Measurements from ENCODE around the gene ARPC1A. TPM values are rescaled to one million over a fixed set of nuclear protein-coding genes. Genes with fewer than 3 reads are reported as not detected.
"Not testable (repeated sequence)": the region's sequence is repeated elsewhere in the genome, so short reads cannot be mapped to it uniquely, and the experiment has no call there.

ARPC1A gene
- total RNA-seq, 4 donors from 2014 or later, result 98.1 to 169 (median 140) TPM

- no peak for DNase-seq (ENCODE audit: low spot score in 2 of 2)
- 94% methylated on average over 10 of the region's 10 CpGs for WGBS
- no peak for TF ChIP-seq POLR2A (IDR thresholded peaks at IDR 0.05)
- TF ChIP-seq EP300 (IDR thresholded peaks at IDR 0.05), result no peak
- no peak for TF ChIP-seq POLR2AphosphoS5 (IDR thresholded peaks at IDR 0.05)
- TF ChIP-seq, protein P1, sequence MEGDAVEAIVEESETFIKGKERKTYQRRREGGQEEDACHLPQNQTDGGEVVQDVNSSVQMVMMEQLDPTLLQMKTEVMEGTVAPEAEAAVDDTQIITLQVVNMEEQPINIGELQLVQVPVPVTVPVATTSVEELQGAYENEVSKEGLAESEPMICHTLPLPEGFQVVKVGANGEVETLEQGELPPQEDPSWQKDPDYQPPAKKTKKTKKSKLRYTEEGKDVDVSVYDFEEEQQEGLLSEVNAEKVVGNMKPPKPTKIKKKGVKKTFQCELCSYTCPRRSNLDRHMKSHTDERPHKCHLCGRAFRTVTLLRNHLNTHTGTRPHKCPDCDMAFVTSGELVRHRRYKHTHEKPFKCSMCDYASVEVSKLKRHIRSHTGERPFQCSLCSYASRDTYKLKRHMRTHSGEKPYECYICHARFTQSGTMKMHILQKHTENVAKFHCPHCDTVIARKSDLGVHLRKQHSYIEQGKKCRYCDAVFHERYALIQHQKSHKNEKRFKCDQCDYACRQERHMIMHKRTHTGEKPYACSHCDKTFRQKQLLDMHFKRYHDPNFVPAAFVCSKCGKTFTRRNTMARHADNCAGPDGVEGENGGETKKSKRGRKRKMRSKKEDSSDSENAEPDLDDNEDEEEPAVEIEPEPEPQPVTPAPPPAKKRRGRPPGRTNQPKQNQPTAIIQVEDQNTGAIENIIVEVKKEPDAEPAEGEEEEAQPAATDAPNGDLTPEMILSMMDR (IDR thresholded peaks at IDR 0.05), result no peak
- H3K4me3 ChIP-seq, result no peak overlapping the region
- peaks cover 37% of the 10 kb centered on the region for H3K4me1 ChIP-seq
- no peak overlapping the region for H3K27ac ChIP-seq
- H3K36me3 ChIP-seq, result peaks cover 30% of the 10 kb centered on the region
- H3K27me3 ChIP-seq, result no peaks in the 10 kb centered on the region
- H3K9me3 ChIP-seq, result no peaks in the 10 kb centered on the region
Measured at GRCh38 chr7:99383203-99383602, 57.5 kb downstream of the ARPC1A start.

GRCh38 chr7:99383791-99384370 is 58.2 kb downstream of the ARPC1A start:
- WGBS, result 93% methylated on average over 10 of the region's 13 CpGs
- Histone ChIP-seq H3K27ac (no peak overlapping the region), H3K4me3 (no peak overlapping the region), H3K36me3 (peaks cover 35% of the 10 kb centered on the region), H3K4me1 (peaks cover 30% of the 10 kb centered on the region), H3K9me3 (no peaks in the 10 kb centered on the region), H3K27me3 (no peaks in the 10 kb centered on the region)
- no peak for DNase-seq (ENCODE audit: low spot score in 2 of 2)
- TF ChIP-seq POLR2A (IDR thresholded peaks at IDR 0.05) (no peak), EP300 (IDR thresholded peaks at IDR 0.05) (no peak), POLR2AphosphoS5 (IDR thresholded peaks at IDR 0.05) (no peak)
- TF ChIP-seq, protein P1 (IDR thresholded peaks at IDR 0.05), result no peak

DNA sequence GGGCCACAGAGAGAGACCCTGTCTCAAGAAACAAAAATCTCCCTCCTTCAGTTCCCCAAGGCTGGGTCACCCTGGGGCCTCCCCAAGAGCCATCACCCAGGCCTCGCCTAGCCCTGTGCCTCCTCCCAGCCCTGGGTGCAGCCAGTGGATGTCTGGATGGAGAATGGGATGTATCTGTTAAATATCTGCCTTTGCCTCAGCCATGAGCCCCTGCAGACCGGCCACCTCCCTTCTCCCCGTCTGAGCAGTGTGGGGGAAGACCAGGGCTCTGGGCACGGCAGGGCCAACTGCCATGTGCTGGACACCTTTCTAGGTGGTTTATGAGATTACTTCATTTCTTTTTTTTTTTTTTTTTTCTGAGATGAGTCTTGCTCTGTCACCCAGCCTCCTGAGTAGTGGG is 58.8 kb downstream of the ARPC1A start:
- no peak overlapping the region for H3K4me3 ChIP-seq
- DNase-seq (ENCODE audit: low spot score in 2 of 2), result no peak
- 94% methylated on average over 4 of the region's 4 CpGs for WGBS
- H3K27me3 ChIP-seq, result no peaks in the 10 kb centered on the region
- TF ChIP-seq POLR2AphosphoS5 (IDR thresholded peaks at IDR 0.05) (no peak), POLR2A (IDR thresholded peaks at IDR 0.05) (no peak), EP300 (IDR thresholded peaks at IDR 0.05) (no peak)
- TF ChIP-seq, protein P1 (IDR thresholded peaks at IDR 0.05), result no peak
- H3K36me3 ChIP-seq, result peaks cover 41% of the 10 kb centered on the region
- H3K9me3 ChIP-seq, result no peaks in the 10 kb centered on the region
- no peak overlapping the region for H3K27ac ChIP-seq
- H3K4me1 ChIP-seq, result peaks cover 24% of the 10 kb centered on the region

- DNase-seq (ENCODE audit: low spot score in 2 of 2), result no peak
- no peaks in the 10 kb centered on the region for H3K27me3 ChIP-seq
- 74% methylated on average over 8 of the region's 8 CpGs for WGBS
- no peak overlapping the region for H3K27ac ChIP-seq
- H3K36me3 ChIP-seq, result peaks cover 50% of the 10 kb centered on the region
- H3K4me1 ChIP-seq, result peaks cover 13% of the 10 kb centered on the region
- no peaks in the 10 kb centered on the region for H3K9me3 ChIP-seq
- H3K4me3 ChIP-seq, result no peak overlapping the region
- TF ChIP-seq POLR2AphosphoS5 (IDR thresholded peaks at IDR 0.05) (no peak), EP300 (IDR thresholded peaks at IDR 0.05) (no peak), POLR2A (IDR thresholded peaks at IDR 0.05) (no peak)
- TF ChIP-seq, protein P1 (IDR thresholded peaks at IDR 0.05), result no peak
Measured at GRCh38 chr7:99385564-99385963, 59.9 kb downstream of the ARPC1A start.

GRCh38 chr7:99386584-99387238 is 61.0 kb downstream of the ARPC1A start:
- TF ChIP-seq EP300 (IDR thresholded peaks at IDR 0.05) (no peak), POLR2A (IDR thresholded peaks at IDR 0.05) (no peak), POLR2AphosphoS5 (IDR thresholded peaks at IDR 0.05) (no peak)
- TF ChIP-seq, protein P1 (IDR thresholded peaks at IDR 0.05), result no peak
- 91% methylated on average over 9 of the region's 9 CpGs for WGBS
- H3K27ac ChIP-seq, result no peak overlapping the region
- H3K4me1 ChIP-seq, result peaks cover 2% of the 10 kb centered on the region
- H3K9me3 ChIP-seq, result no peaks in the 10 kb centered on the region
- no peak for DNase-seq (ENCODE audit: low spot score in 2 of 2)
- peaks cover 61% of the 10 kb centered on the region for H3K36me3 ChIP-seq
- no peak overlapping the region for H3K4me3 ChIP-seq
- H3K27me3 ChIP-seq, result no peaks in the 10 kb centered on the region

DNA sequence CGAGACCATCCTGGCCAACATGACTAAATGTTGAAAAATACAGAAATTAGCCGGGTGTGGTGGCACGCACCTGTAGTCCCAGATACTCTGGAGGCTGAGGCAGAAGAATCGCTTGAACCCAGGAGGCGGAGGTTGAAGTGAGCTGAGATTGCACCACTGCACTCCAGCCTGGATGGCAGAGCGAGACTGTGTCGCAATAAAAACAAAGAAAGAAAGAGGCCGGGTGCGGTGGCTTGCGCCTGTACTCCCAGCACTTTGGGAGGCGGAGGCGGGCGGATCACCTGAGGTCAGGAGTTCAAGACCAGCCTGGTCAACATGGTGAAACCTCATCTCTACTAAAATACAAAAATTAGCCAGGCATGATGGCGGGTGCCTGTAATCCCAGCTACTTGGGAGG is 61.5 kb downstream of the ARPC1A start:
- not testable (repeated sequence) for H3K27me3 ChIP-seq; H3K27ac ChIP-seq; H3K9me3 ChIP-seq; DNase-seq (ENCODE audit: low spot score in 2 of 2); H3K4me3 ChIP-seq; H3K4me1 ChIP-seq
- H3K36me3 ChIP-seq, result peaks cover 61% of the 10 kb centered on the region
- 89% methylated on average over 14 of the region's 14 CpGs for WGBS

Data from suprapubic skin (tissue), 4 donors.